NB4 (cell line): ENCODE measurements around the gene SLC25A39.

Experiments used
- CTCF ChIP-seq: IDR thresholded peaks from one replicate; pipeline ENCODE4 v1.5.1; 2012; ENCODE audit warnings: low read depth, low read length
- POLR2A ChIP-seq: IDR thresholded peaks from 2 replicates; pipeline ENCODE4 v1.6.1; 2011; ENCODE audit warnings: mild to moderate bottlenecking; ENCODE audit not compliant: insufficient read length; ENCODE audit errors: extremely low read depth

- TF ChIP-seq CTCF (no peak), POLR2A (no peak)
These were observed 33.4 kb upstream of the SLC25A39 start for GRCh38 chr17:44358066-44358465.
